Measurements from ENCODE around the gene MTOR. TPM values are rescaled to one million over a fixed set of nuclear protein-coding genes. Genes with fewer than 3 reads are reported as not detected.

MTOR gene
- polyA plus RNA-seq, 1 of the 3 experiments (the other 2 are of a cell fraction): 20.9 TPM

DNA sequence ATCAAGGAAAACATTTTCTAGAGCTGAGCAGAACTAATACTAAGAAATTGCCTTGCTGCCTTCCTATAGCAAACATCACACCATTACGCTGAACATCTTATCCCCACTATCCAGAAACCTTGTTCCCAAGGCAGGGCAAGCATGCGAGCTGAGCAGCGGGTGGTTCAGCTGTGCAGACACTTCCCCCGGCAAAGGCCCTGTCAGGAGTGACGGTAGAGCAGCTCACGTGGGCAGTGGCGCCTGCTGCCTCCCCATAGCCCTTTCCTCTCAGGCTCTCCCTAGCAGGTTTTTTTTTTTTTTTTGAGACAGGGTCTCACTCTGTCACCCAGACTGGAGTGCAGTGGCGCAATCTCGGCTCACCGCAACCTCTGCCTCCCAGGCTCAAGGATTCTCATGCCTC, 86.9 kb downstream of the MTOR start:
- Histone ChIP-seq H3K4me2 (no peak overlapping the region), H3F3A (replicated peaks; ENCODE audit: insufficient read depth) (peaks cover 16% of the 10 kb centered on the region), H3K9me2 (no peaks in the 10 kb centered on the region), H4K20me1 (ENCODE audit: insufficient read depth) (no peaks in the 10 kb centered on the region), H3K79me2 (ENCODE audit: insufficient read depth) (no peaks in the 10 kb centered on the region), H3K36me3 (replicated peaks in 1 of 2; ENCODE audit: control insufficient read depth in 1 of 2, insufficient read depth in 2 of 2, low read length in 1 of 2) (no peaks in the 10 kb centered on the region), H3K4me3 (ENCODE audit: low read depth in 2 of 2, low read length in 1 of 2) (no peak overlapping the region), H3K9ac (no peak overlapping the region), H3K9me3 (no peaks in the 10 kb centered on the region), H3K27me3 (ENCODE audit: insufficient read depth) (no peaks in the 10 kb centered on the region), H2AFZ (ENCODE audit: low read depth) (no peak overlapping the region), H3K4me1 (ENCODE audit: control insufficient read depth in 1 of 2, insufficient read depth in 2 of 2, low read depth in 1 of 2, low read length in 1 of 2) (peaks cover 27% of the 10 kb centered on the region in 2 experiments), H3K27ac (ENCODE audit: low read depth in 2 of 2, low read length in 1 of 2) (no peak overlapping the region)
- POLR2A ChIA-PET: interaction anchor here (0.6 kb wide), 1 partner anchor 41 kb away, joined by 3 read pairs; no protein-coding TSS in a partner anchor
- CTCF ChIA-PET: no interaction called here
- WGBS (ENCODE audit: low lambda C conversion rate): 97% methylated on average over 10 of the region's 10 CpGs
- no peak for TF ChIP-seq TAF1 (IDR thresholded peaks at IDR 0.05; ENCODE audit: borderline replicate concordance, low read depth, low read length)
- TF ChIP-seq FOSL2 (IDR thresholded peaks at IDR 0.05; ENCODE audit: borderline replicate concordance, low read depth): no peak
- no peak for TF ChIP-seq USF1 (IDR thresholded peaks at IDR 0.05; ENCODE audit: borderline replicate concordance, low read depth)
- TF ChIP-seq FOXM1 (IDR thresholded peaks at IDR 0.05; ENCODE audit: low read depth): no peak
- no peak for TF ChIP-seq SIN3A (IDR thresholded peaks at IDR 0.05; ENCODE audit: borderline replicate concordance, low read depth, low read length)
- TF ChIP-seq NRF1 (IDR thresholded peaks at IDR 0.05; ENCODE audit: low read depth, low read length): no peak
- no peak for TF ChIP-seq RXRA (IDR thresholded peaks at IDR 0.05; ENCODE audit: borderline replicate concordance, low read depth)
- TF ChIP-seq ELF1 (IDR thresholded peaks at IDR 0.05): no peak
- TF ChIP-seq TEAD4 (IDR thresholded peaks at IDR 0.05; ENCODE audit: borderline replicate concordance, insufficient read depth): no peak
- no peak for TF ChIP-seq TCF12 (IDR thresholded peaks at IDR 0.05)
- TF ChIP-seq JUND (IDR thresholded peaks at IDR 0.05): no peak
- TF ChIP-seq, protein P1, sequence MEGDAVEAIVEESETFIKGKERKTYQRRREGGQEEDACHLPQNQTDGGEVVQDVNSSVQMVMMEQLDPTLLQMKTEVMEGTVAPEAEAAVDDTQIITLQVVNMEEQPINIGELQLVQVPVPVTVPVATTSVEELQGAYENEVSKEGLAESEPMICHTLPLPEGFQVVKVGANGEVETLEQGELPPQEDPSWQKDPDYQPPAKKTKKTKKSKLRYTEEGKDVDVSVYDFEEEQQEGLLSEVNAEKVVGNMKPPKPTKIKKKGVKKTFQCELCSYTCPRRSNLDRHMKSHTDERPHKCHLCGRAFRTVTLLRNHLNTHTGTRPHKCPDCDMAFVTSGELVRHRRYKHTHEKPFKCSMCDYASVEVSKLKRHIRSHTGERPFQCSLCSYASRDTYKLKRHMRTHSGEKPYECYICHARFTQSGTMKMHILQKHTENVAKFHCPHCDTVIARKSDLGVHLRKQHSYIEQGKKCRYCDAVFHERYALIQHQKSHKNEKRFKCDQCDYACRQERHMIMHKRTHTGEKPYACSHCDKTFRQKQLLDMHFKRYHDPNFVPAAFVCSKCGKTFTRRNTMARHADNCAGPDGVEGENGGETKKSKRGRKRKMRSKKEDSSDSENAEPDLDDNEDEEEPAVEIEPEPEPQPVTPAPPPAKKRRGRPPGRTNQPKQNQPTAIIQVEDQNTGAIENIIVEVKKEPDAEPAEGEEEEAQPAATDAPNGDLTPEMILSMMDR (IDR thresholded peaks at IDR 0.05): no peak
- TF ChIP-seq RFX5 (IDR thresholded peaks at IDR 0.05; ENCODE audit: low read length): no peak
- no peak for TF ChIP-seq YY1 (IDR thresholded peaks at IDR 0.05; ENCODE audit: low read depth)
- no peak for TF ChIP-seq GATA2 (CRISPR knock-in tag; IDR thresholded peaks at IDR 0.05)
- no peak for TF ChIP-seq SMC3 (IDR thresholded peaks at IDR 0.05; ENCODE audit: low read depth, low read length)
- TF ChIP-seq, protein P2, sequence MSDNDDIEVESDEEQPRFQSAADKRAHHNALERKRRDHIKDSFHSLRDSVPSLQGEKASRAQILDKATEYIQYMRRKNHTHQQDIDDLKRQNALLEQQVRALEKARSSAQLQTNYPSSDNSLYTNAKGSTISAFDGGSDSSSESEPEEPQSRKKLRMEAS (IDR thresholded peaks at IDR 0.05; ENCODE audit: low read depth): no peak
- TF ChIP-seq MEF2A (IDR thresholded peaks at IDR 0.05; ENCODE audit: borderline replicate concordance, low read depth): no peak
- TF ChIP-seq, protein P3, sequence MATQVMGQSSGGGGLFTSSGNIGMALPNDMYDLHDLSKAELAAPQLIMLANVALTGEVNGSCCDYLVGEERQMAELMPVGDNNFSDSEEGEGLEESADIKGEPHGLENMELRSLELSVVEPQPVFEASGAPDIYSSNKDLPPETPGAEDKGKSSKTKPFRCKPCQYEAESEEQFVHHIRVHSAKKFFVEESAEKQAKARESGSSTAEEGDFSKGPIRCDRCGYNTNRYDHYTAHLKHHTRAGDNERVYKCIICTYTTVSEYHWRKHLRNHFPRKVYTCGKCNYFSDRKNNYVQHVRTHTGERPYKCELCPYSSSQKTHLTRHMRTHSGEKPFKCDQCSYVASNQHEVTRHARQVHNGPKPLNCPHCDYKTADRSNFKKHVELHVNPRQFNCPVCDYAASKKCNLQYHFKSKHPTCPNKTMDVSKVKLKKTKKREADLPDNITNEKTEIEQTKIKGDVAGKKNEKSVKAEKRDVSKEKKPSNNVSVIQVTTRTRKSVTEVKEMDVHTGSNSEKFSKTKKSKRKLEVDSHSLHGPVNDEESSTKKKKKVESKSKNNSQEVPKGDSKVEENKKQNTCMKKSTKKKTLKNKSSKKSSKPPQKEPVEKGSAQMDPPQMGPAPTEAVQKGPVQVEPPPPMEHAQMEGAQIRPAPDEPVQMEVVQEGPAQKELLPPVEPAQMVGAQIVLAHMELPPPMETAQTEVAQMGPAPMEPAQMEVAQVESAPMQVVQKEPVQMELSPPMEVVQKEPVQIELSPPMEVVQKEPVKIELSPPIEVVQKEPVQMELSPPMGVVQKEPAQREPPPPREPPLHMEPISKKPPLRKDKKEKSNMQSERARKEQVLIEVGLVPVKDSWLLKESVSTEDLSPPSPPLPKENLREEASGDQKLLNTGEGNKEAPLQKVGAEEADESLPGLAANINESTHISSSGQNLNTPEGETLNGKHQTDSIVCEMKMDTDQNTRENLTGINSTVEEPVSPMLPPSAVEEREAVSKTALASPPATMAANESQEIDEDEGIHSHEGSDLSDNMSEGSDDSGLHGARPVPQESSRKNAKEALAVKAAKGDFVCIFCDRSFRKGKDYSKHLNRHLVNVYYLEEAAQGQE (IDR thresholded peaks at IDR 0.05; ENCODE audit: low read depth, low read length): no peak
- TF ChIP-seq, protein P4, sequence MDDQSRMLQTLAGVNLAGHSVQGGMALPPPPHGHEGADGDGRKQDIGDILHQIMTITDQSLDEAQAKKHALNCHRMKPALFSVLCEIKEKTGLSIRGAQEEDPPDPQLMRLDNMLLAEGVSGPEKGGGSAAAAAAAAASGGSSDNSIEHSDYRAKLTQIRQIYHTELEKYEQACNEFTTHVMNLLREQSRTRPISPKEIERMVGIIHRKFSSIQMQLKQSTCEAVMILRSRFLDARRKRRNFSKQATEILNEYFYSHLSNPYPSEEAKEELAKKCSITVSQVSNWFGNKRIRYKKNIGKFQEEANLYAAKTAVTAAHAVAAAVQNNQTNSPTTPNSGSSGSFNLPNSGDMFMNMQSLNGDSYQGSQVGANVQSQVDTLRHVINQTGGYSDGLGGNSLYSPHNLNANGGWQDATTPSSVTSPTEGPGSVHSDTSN (IDR thresholded peaks at IDR 0.05): no peak
- no peak for DNase-seq
